Smooth muscle cell (in vitro differentiated cells): Measurements from ENCODE around the gene THADA. TPM values are rescaled to one million over a fixed set of nuclear protein-coding genes. Genes with fewer than 3 reads are reported as not detected.

Experiments used
- DNase-seq: peaks from one replicate; lab custom pipeline; 2025; ENCODE audit not compliant: unreplicated experiment; lab: John Stamatoyannopoulos, UW
- H2AFZ ChIP-seq: fragments of 200-600 bp; sonication (generic); 2 replicates; pipeline ENCODE4 v1.6.0; 2016; ENCODE audit warnings: antibody characterized with exemption, low read depth, mild to moderate bottlenecking
- H3F3A ChIP-seq: fragments of 200-600 bp; sonication (generic); 2 replicates; pipeline ENCODE4 v1.6.0; 2017; ENCODE audit warnings: antibody characterized with exemption, low read depth
- H3K27ac ChIP-seq: fragments of 200-600 bp; sonication (generic); 2 replicates; pipeline ENCODE4 v1.5.1; 2016; ENCODE audit warnings: low read depth, mild to moderate bottlenecking
- H3K27me3 ChIP-seq: fragments of 200-600 bp; sonication (generic); 2 replicates; pipeline ENCODE4 v1.6.1; 2016; ENCODE audit warnings: low read depth, mild to moderate bottlenecking
- H3K36me3 ChIP-seq: fragments of 200-600 bp; sonication (generic); 2 replicates; pipeline ENCODE4 v1.5.1; 2016; ENCODE audit warnings: low read depth
- H3K4me1 ChIP-seq: fragments of 200-600 bp; sonication (generic); 2 replicates; pipeline ENCODE4 v1.5.1; 2016; ENCODE audit warnings: low read depth
- H3K4me2 ChIP-seq: fragments of 200-600 bp; sonication (generic); 2 replicates; pipeline ENCODE4 v1.6.0; 2016; ENCODE audit warnings: mild to moderate bottlenecking
- H3K4me3 ChIP-seq: fragments of 200-600 bp; sonication (generic); 2 replicates; pipeline ENCODE4 v1.5.1; 2016; ENCODE audit warnings: mild to moderate bottlenecking
- H3K79me2 ChIP-seq: fragments of 200-600 bp; sonication (generic); 2 replicates; pipeline ENCODE4 v1.6.0; 2016; ENCODE audit warnings: low read depth, mild to moderate bottlenecking
- H3K9ac ChIP-seq: fragments of 200-600 bp; sonication (generic); 2 replicates; pipeline ENCODE4 v1.6.0; 2016; ENCODE audit warnings: low read depth
- H3K9me3 ChIP-seq: fragments of 200-600 bp; sonication (generic); replicated peaks from 2 replicates; pipeline ENCODE4 v1.5.1; 2016; ENCODE audit warnings: low read depth
- H4K20me1 ChIP-seq: fragments of 200-600 bp; sonication (generic); 2 replicates; pipeline ENCODE4 v1.6.0; 2016; ENCODE audit warnings: low read depth
- WGBS: methylation state at CpG from one replicate; pipeline ENCODE4 v1.1.7; 2016; ENCODE audit warnings: low lambda C conversion rate; 5-methylcytosine and 5-hydroxymethylcytosine counted together
- polyA plus RNA-seq: library from polyadenylated mRNA; unstranded; fragments of >200 nt; fragmentation: Nextera tagmentation; extraction: Ambion mirVana; gene quantifications from 2 replicates; pipeline ENCODE4 v1.2.1, GENCODE V29; 2016
- total RNA-seq: library from RNA; depleted of rRNA; stranded (reverse); fragments of >200 nt; gene quantifications from 2 replicates; pipeline ENCODE4 v1.2.3, GENCODE V29; 2014
- TF ChIP-seq, protein P1 (sequence below): fragments of 200-600 bp; sonication (generic); IDR thresholded peaks from 2 replicates; pipeline ENCODE4 v1.5.1; 2017; ENCODE audit warnings: borderline replicate concordance, mild to moderate bottlenecking, antibody characterized with exemption; ENCODE audit not compliant: insufficient read depth, poor library complexity, severe bottlenecking

The THADA gene
- total and polyA plus RNA-seq, 2 experiments from 2014 or later = 11.3 to 20.9 TPM

- no peak for DNase-seq
- no peak overlapping the region for H3K4me2 ChIP-seq
Measured at GRCh38 chr2:43370705-43371104, 225.1 kb downstream of the THADA start.

DNA sequence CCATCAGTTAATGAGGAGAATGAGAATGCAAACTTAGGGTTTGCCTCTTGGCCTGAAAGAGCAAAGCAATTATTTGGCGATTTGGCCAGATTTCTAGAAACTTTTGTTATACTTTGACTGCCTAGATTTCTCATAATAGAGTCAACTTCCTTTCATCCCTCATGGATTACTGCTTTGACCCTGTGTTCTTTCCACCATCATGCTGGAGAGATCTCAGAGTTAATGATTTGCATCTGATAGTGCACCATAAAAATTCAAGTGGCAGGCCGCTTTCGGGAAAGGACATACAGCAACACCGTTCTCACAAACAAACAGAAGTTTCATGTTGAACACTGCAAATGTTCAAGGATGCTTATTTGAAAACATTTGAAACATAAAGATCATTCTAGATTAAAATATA lies 225.7 kb downstream of the THADA start:
- Histone ChIP-seq H3K79me2 (no peaks in the 10 kb centered on the region), H3K4me2 (no peak overlapping the region), H3K9me3 (no peaks in the 10 kb centered on the region), H3F3A (no peaks in the 10 kb centered on the region), H3K27ac (no peak overlapping the region), H3K27me3 (no peaks in the 10 kb centered on the region), H3K4me1 (peaks cover 18% of the 10 kb centered on the region), H3K4me3 (no peak overlapping the region), H2AFZ (no peak overlapping the region), H3K36me3 (no peaks in the 10 kb centered on the region), H4K20me1 (no peaks in the 10 kb centered on the region), H3K9ac (no peak overlapping the region)
- TF ChIP-seq, protein P1, sequence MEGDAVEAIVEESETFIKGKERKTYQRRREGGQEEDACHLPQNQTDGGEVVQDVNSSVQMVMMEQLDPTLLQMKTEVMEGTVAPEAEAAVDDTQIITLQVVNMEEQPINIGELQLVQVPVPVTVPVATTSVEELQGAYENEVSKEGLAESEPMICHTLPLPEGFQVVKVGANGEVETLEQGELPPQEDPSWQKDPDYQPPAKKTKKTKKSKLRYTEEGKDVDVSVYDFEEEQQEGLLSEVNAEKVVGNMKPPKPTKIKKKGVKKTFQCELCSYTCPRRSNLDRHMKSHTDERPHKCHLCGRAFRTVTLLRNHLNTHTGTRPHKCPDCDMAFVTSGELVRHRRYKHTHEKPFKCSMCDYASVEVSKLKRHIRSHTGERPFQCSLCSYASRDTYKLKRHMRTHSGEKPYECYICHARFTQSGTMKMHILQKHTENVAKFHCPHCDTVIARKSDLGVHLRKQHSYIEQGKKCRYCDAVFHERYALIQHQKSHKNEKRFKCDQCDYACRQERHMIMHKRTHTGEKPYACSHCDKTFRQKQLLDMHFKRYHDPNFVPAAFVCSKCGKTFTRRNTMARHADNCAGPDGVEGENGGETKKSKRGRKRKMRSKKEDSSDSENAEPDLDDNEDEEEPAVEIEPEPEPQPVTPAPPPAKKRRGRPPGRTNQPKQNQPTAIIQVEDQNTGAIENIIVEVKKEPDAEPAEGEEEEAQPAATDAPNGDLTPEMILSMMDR = no peak
- no peak for DNase-seq
- WGBS = 86% methylated on average over 4 of the region's 4 CpGs

More at GRCh38 chr2:43370705-43371104, 225.1 kb downstream of the THADA start:
- no peaks in the 10 kb centered on the region for H3K27me3 ChIP-seq
- H3F3A ChIP-seq = no peaks in the 10 kb centered on the region
- no peaks in the 10 kb centered on the region for H4K20me1 ChIP-seq
- H3K4me3 ChIP-seq = no peak overlapping the region
- no peak overlapping the region for H2AFZ ChIP-seq
- H3K9me3 ChIP-seq = no peaks in the 10 kb centered on the region
- TF ChIP-seq, protein P1 = no peak
- peaks cover 18% of the 10 kb centered on the region for H3K4me1 ChIP-seq
- H3K79me2 ChIP-seq = no peaks in the 10 kb centered on the region
- no peak overlapping the region for H3K9ac ChIP-seq
- no peak overlapping the region for H3K27ac ChIP-seq
- no peaks in the 10 kb centered on the region for H3K36me3 ChIP-seq

GRCh38 chr2:43368483-43369385 lies 227.1 kb downstream of the THADA start:
- Histone ChIP-seq H3K4me1 (peaks cover 18% of the 10 kb centered on the region), H3K27ac (no peak overlapping the region), H3K4me2 (no peak overlapping the region), H3K27me3 (no peaks in the 10 kb centered on the region), H4K20me1 (no peaks in the 10 kb centered on the region), H3K9ac (no peak overlapping the region), H2AFZ (no peak overlapping the region), H3K4me3 (no peak overlapping the region), H3F3A (no peaks in the 10 kb centered on the region), H3K36me3 (no peaks in the 10 kb centered on the region), H3K79me2 (no peaks in the 10 kb centered on the region), H3K9me3 (no peaks in the 10 kb centered on the region)
- TF ChIP-seq, protein P1 = no peak
- WGBS = 78% methylated on average over 5 of the region's 5 CpGs
- DNase-seq = no peak
